Measurements from ENCODE around the gene AOPEP. TPM values are rescaled to one million over a fixed set of nuclear protein-coding genes. Genes with fewer than 3 reads are reported as not detected.

The AOPEP gene
- total RNA-seq, 1 donor from 2014 or later: 25.8 TPM

- Mint-ChIP-seq H3K4me1 (ENCODE audit: low read depth, unreplicated experiment) (peaks cover 7% of the 10 kb centered on the region), H3K4me3 (ENCODE audit: unreplicated experiment) (no peak overlapping the region), H3K36me3 (ENCODE audit: unreplicated experiment) (no peaks in the 10 kb centered on the region), H3K27ac (ENCODE audit: unreplicated experiment) (no peak overlapping the region), H3K27me3 (ENCODE audit: unreplicated experiment) (peaks cover 4% of the 10 kb centered on the region), H3K9me3 (ENCODE audit: unreplicated experiment) (no peaks in the 10 kb centered on the region)
- TF ChIP-seq CTCF (IDR thresholded peaks at IDR 0.05; ENCODE audit: partially characterized antibody, unreplicated experiment): no peak
- DNase-seq: no peak
These were observed 33.9 kb upstream of the AOPEP start for GRCh38 chr9:94692601-94693000.

GRCh38 chr9:94693485-94694204 is 32.9 kb upstream of the AOPEP start:
- peak overlapping the region; percentile 62 for H3K27ac Mint-ChIP-seq (ENCODE audit: unreplicated experiment)
- H3K9me3 Mint-ChIP-seq (ENCODE audit: unreplicated experiment): no peaks in the 10 kb centered on the region
- DNase-seq: no peak
- H3K4me3 Mint-ChIP-seq (ENCODE audit: unreplicated experiment): peak overlapping the region; percentile 34
- peaks cover 2% of the 10 kb centered on the region for H3K27me3 Mint-ChIP-seq (ENCODE audit: unreplicated experiment)
- peaks cover 7% of the 10 kb centered on the region for H3K4me1 Mint-ChIP-seq (ENCODE audit: low read depth, unreplicated experiment)
- no peak for TF ChIP-seq CTCF (IDR thresholded peaks at IDR 0.05; ENCODE audit: partially characterized antibody, unreplicated experiment)
- no peaks in the 10 kb centered on the region for H3K36me3 Mint-ChIP-seq (ENCODE audit: unreplicated experiment)

GRCh38 chr9:94696545-94696944 is 30.0 kb upstream of the AOPEP start:
- TF ChIP-seq CTCF (IDR thresholded peaks at IDR 0.05; ENCODE audit: partially characterized antibody, unreplicated experiment): no peak
- H3K4me3 Mint-ChIP-seq (ENCODE audit: unreplicated experiment): no peak overlapping the region

GRCh38 chr9:94697972-94698581 is 28.4 kb upstream of the AOPEP start:
- no peak for TF ChIP-seq CTCF (IDR thresholded peaks at IDR 0.05; ENCODE audit: partially characterized antibody, unreplicated experiment)
- Mint-ChIP-seq H3K9me3 (ENCODE audit: unreplicated experiment) (no peaks in the 10 kb centered on the region), H3K27me3 (ENCODE audit: unreplicated experiment) (peaks cover 2% of the 10 kb centered on the region), H3K4me3 (ENCODE audit: unreplicated experiment) (no peak overlapping the region), H3K4me1 (ENCODE audit: low read depth, unreplicated experiment) (peaks cover 7% of the 10 kb centered on the region), H3K27ac (ENCODE audit: unreplicated experiment) (no peak overlapping the region), H3K36me3 (ENCODE audit: unreplicated experiment) (no peaks in the 10 kb centered on the region)
- no peak for DNase-seq

More at GRCh38 chr9:94696545-94696944, 30.0 kb upstream of the AOPEP start:
- DNase-seq: no peak
- no peaks in the 10 kb centered on the region for H3K9me3 Mint-ChIP-seq (ENCODE audit: unreplicated experiment)
- H3K36me3 Mint-ChIP-seq (ENCODE audit: unreplicated experiment): no peaks in the 10 kb centered on the region
- H3K27ac Mint-ChIP-seq (ENCODE audit: unreplicated experiment): no peak overlapping the region
- peaks cover 2% of the 10 kb centered on the region for H3K27me3 Mint-ChIP-seq (ENCODE audit: unreplicated experiment)
- H3K4me1 Mint-ChIP-seq (ENCODE audit: low read depth, unreplicated experiment): peaks cover 7% of the 10 kb centered on the region

GRCh38 chr9:94699715-94700373 is 26.7 kb upstream of the AOPEP start:
- Mint-ChIP-seq H3K27me3 (ENCODE audit: unreplicated experiment) (no peaks in the 10 kb centered on the region), H3K27ac (ENCODE audit: unreplicated experiment) (no peak overlapping the region), H3K36me3 (ENCODE audit: unreplicated experiment) (no peaks in the 10 kb centered on the region), H3K4me1 (ENCODE audit: low read depth, unreplicated experiment) (no peaks in the 10 kb centered on the region), H3K9me3 (ENCODE audit: unreplicated experiment) (no peaks in the 10 kb centered on the region), H3K4me3 (ENCODE audit: unreplicated experiment) (no peak overlapping the region)
- no peak for DNase-seq
- no peak for TF ChIP-seq CTCF (IDR thresholded peaks at IDR 0.05; ENCODE audit: partially characterized antibody, unreplicated experiment)
